Stimulated activated CD8-positive, alpha-beta memory T cell treated with anti-CD3 and anti-CD28 coated beads, Interleukin-15, amount 100 ng/mL, for 4 hours (primary cell): ENCODE results near the gene HSPA6.
"Not testable (repeated sequence)": the region's sequence is repeated elsewhere in the genome, so short reads cannot be mapped to it uniquely, and the experiment has no call there.

Experiments used
- DNase-seq, 2 donors: peaks; one replicate each; pipeline ENCODE4 v3.0.0-alpha.2; 2020; ENCODE audit warnings: low read depth in 2 of 2

The HSPA6 gene

GRCh38 chr1:161560960-161561715 lies 36.8 kb downstream of the HSPA6 start:
- not testable (repeated sequence) for DNase-seq

GRCh38 chr1:161562441-161562840 lies 38.1 kb downstream of the HSPA6 start:
- not testable (repeated sequence) for DNase-seq

- DNase-seq: not testable (repeated sequence)
Measured at GRCh38 chr1:161563522-161563921, 39.2 kb downstream of the HSPA6 start.

- DNase-seq: not testable (repeated sequence)
Measured at GRCh38 chr1:161566602-161566960, 42.2 kb downstream of the HSPA6 start.

- not testable (repeated sequence) for DNase-seq
Measured at GRCh38 chr1:161571703-161572102, 47.4 kb downstream of the HSPA6 start.
